ENCODE measurements around the gene BOK. TPM values are rescaled to one million over a fixed set of nuclear protein-coding genes. Genes with fewer than 3 reads are reported as not detected.

Gene BOK
- polyA plus RNA-seq, 4 donors: 20.0 to 26.6 (median 23.1) TPM

GRCh38 chr2:241538838-241539615 is 19.5 kb upstream of the BOK start:
- DNase-seq (ENCODE audit: low read depth in 4 of 4, low spot score in 3 of 4): no peak

GRCh38 chr2:241539616-241540374 is 18.8 kb upstream of the BOK start:
- DNase-seq (ENCODE audit: low read depth in 4 of 4, low spot score in 3 of 4): no peak

- DNase-seq (ENCODE audit: low read depth in 4 of 4, low spot score in 3 of 4): no peak
These were observed 18.2 kb upstream of the BOK start for GRCh38 chr2:241540401-241540770.

- no peak for DNase-seq (ENCODE audit: low read depth in 4 of 4, low spot score in 3 of 4)
These were observed 17.6 kb upstream of the BOK start for GRCh38 chr2:241540771-241541561.

- no peak for DNase-seq (ENCODE audit: low read depth in 4 of 4, low spot score in 3 of 4)
These were observed 16.8 kb upstream of the BOK start for GRCh38 chr2:241541564-241542277.

- no peak for DNase-seq (ENCODE audit: low read depth in 4 of 4, low spot score in 3 of 4)
These were observed 16.3 kb upstream of the BOK start for GRCh38 chr2:241542278-241542605.

GRCh38 chr2:241545106-241545505 is 13.4 kb upstream of the BOK start:
- no peak for DNase-seq (ENCODE audit: low read depth in 4 of 4, low spot score in 3 of 4)

GRCh38 chr2:241545523-241546473 is 12.7 kb upstream of the BOK start:
- DNase-seq (ENCODE audit: low read depth in 4 of 4, low spot score in 3 of 4): no peak

GRCh38 chr2:241546771-241547498 is 11.6 kb upstream of the BOK start:
- DNase-seq (ENCODE audit: low read depth in 4 of 4, low spot score in 3 of 4): no peak

- no peak for DNase-seq (ENCODE audit: low read depth in 4 of 4, low spot score in 3 of 4)
These were observed 10.6 kb upstream of the BOK start for GRCh38 chr2:241547781-241548450.

GRCh38 chr2:241548451-241548835 is 10.1 kb upstream of the BOK start:
- DNase-seq (ENCODE audit: low read depth in 4 of 4, low spot score in 3 of 4): no peak

GRCh38 chr2:241550616-241551580 is 7.6 kb upstream of the BOK start:
- no peak for DNase-seq (ENCODE audit: low read depth in 4 of 4, low spot score in 3 of 4)

- no peak for DNase-seq (ENCODE audit: low read depth in 4 of 4, low spot score in 3 of 4)
These were observed 6.9 kb upstream of the BOK start for GRCh38 chr2:241551599-241551997.

GRCh38 chr2:241551998-241552737 is 6.4 kb upstream of the BOK start:
- DNase-seq (ENCODE audit: low read depth in 4 of 4, low spot score in 3 of 4): no peak

- DNase-seq (ENCODE audit: low read depth in 4 of 4, low spot score in 3 of 4): no peak
These were observed 5.1 kb upstream of the BOK start for GRCh38 chr2:241553512-241553830.

GRCh38 chr2:241553981-241554380 is 4.6 kb upstream of the BOK start:
- DNase-seq (ENCODE audit: low read depth in 4 of 4, low spot score in 3 of 4): no peak

All from left renal pelvis (tissue), 4 donors.